Heart left ventricle (tissue), 16 donors: Measurements from ENCODE around the gene LRRC18. TPM values are rescaled to one million over a fixed set of nuclear protein-coding genes. Genes with fewer than 3 reads are reported as not detected.

Experiments
- ATAC-seq, 4 donors: fragments of 200-7000 bp; cut with Tn5 transposase; one replicate each; pipeline ENCODE4 v1.9.1; 2020 to 2022; ENCODE audit warnings: moderate library complexity in 4 of 4, mild to moderate bottlenecking in 3 of 4, moderate number of reproducible peaks in 1 of 4
- DNase-seq, 5 donors: peaks; one replicate each; pipeline ENCODE4 v3.0.0-alpha.2; 2020
- H3K27ac ChIP-seq, 12 donors: fragments of 200-600 bp; sonication (generic) in 4 of 12; one replicate each; pipeline versions ENCODE4 v1.5.0 to v1.8.0; 2016 to 2022; ENCODE audit warnings: mild to moderate bottlenecking in 2 of 12
- H3K27me3 ChIP-seq, 9 donors: fragments of 200-600 bp; sonication (generic) in 2 of 9; one replicate each; pipeline versions ENCODE4 v1.5.1 to v1.8.0; 2016 to 2022; ENCODE audit warnings: mild to moderate bottlenecking in 3 of 9
- H3K36me3 ChIP-seq, 9 donors: fragments of 200-600 bp; sonication (generic) in 2 of 9; one replicate each; pipeline versions ENCODE4 v1.5.0 to v1.8.0; 2018 to 2022; ENCODE audit warnings: mild to moderate bottlenecking in 2 of 9
- H3K4me1 ChIP-seq, 12 donors: fragments of 200-600 bp; sonication (generic) in 4 of 12; one replicate each; pipeline versions ENCODE4 v1.5.0 to v1.8.0; 2016 to 2022; ENCODE audit warnings: mild to moderate bottlenecking in 3 of 12
- H3K4me3 ChIP-seq, 12 donors: fragments of 200-600 bp; sonication (generic) in 4 of 12; one replicate each; pipeline versions ENCODE4 v1.5.0 to v1.8.0; 2017 to 2022; ENCODE audit warnings: mild to moderate bottlenecking in 9 of 12, moderate library complexity in 4 of 12
- H3K9me3 ChIP-seq, 12 donors: fragments of 200-600 bp; sonication (generic) in 4 of 12; one replicate each; pipeline versions ENCODE4 v1.5.0 to v1.8.0; 2016 to 2022; ENCODE audit warnings: mild to moderate bottlenecking in 1 of 12
- CTCF ChIP-seq, 12 donors: fragments of 200-600 bp; sonication (generic) in 4 of 12; IDR thresholded peaks; one replicate each; pipeline versions ENCODE4 v1.5.0 to v1.8.0; 2018 to 2022; ENCODE audit warnings: antibody characterized with exemption in 12 of 12, mild to moderate bottlenecking in 5 of 12
- POLR2A ChIP-seq, 2 donors: fragments of 450-650 bp; IDR thresholded peaks; one replicate each; pipeline ENCODE4 v1.6.1; 2017; ENCODE audit warnings: antibody characterized with exemption in 2 of 2, mild to moderate bottlenecking in 2 of 2, moderate library complexity in 2 of 2
- WGBS, 4 donors: extraction: QIAGEN DNeasy Blood & Tissue Kit in 2 of 4; methylation state at CpG; one replicate each; pipeline versions ENCODE4 v1.1.5 to v1.1.7; 2013 to 2018; 5-methylcytosine and 5-hydroxymethylcytosine counted together
- intact Hi-C, 10 donors: fragments of 100-400 bp; cut with DNase I; formaldehyde crosslinking; loops; one replicate each; pipeline versions ENCODE4 v1.11.1 to v1.14.2; 2022
- polyA plus RNA-seq, 2 donors: library from polyadenylated mRNA; stranded (reverse); fragments of 200-250 nt; gene quantifications; one replicate each; pipeline ENCODE4 v1.2.3, GENCODE V29; 2013
- total RNA-seq, 9 donors: library from RNA; depleted of rRNA in 2 of 9; stranded (reverse); fragments of >200 nt in 2 of 9; fragmentation: NEBNext Ultra II Directional in 3 of 9; extraction: Animal tissue kit (Norgen Biotek cat#: 25700) in 3 of 9; gene quantifications; one replicate each; pipeline versions ENCODE4 v1.1.0 to v1.2.4, GENCODE V29; 2016 to 2023
- donor health status: ischemic (EF 13 %, LVEDD 7.1; RV severe dilation, severe dysfunction).
- donor health status: healthy with polysubstance abuse.
- donor health status: DM: no; HTN: yes; CAD: no.
- donor health status: DM: no; HTN: no; CAD: no.
- donor health status: ischemic (EF 25% LVEDD 6.9; RV normal size, moderate dysfunction).
- donor health status: ischemic (EF 25% LVEDD 5.7; RV mildly dilated, moderate dysfunction).
- donor health status: healthy.
- donor health status: DM: yes; HTN: yes; CAD: no.
- donor health status: ischemic (EF 35%, LVEDD 5.7; RV mildly dilated, moderate dysfunction).
- donor health status: nonischemic (EF 11% LVEDD 7.7; RV severe dilation, severe dysfunction).
- donor health status: DM: yes; HTN: yes; CAD: no.
- donor health status: PGD.
- donor health status: ischemic (EF 29% LVEDD 5.4; RV normal size, mild dysfunction).
- donor health status: nonischemic (EF 23%, LVEDD 6.1; RV moderate dilation, normal function).

Gene LRRC18
- total and polyA plus RNA-seq, 11 donors = not detected

GRCh38 chr10:48926764-48927540 lies 12.7 kb downstream of the LRRC18 start:
- DNase-seq (peak in 1 of 5 donors; percentile 35), ATAC-seq (peak in 3 of 4 donors; percentile 16 to 80 (median 70))
- Histone ChIP-seq H3K9me3 (no peaks in the 10 kb centered on the region), H3K4me1 (peaks cover 0 to 8% (median 0%) of the 10 kb centered on the region in 12 donors), H3K27ac (peak overlapping the region in 4 of 12 donors; percentile 21 to 41 (median 40)), H3K36me3 (no peaks in the 10 kb centered on the region), H3K27me3 (no peaks in the 10 kb centered on the region), H3K4me3 (no peak overlapping the region)
- 70 to 77% (median 75%) methylated on average over 13 of the region's 13 CpGs for WGBS, 4 donors
- intact Hi-C loops = no loop called here
- no peak for TF ChIP-seq POLR2A (IDR thresholded peaks at IDR 0.05)
- no peak for TF ChIP-seq CTCF (IDR thresholded peaks at IDR 0.05)

- H3K27ac ChIP-seq = peak overlapping the region in 1 of 12 donors; percentile 41
- ATAC-seq (peak in 2 of 4 donors; percentile 47 to 67), DNase-seq (peak in 1 of 5 donors; percentile 23)
Observed at GRCh38 chr10:48926255-48926654, 13.4 kb downstream of the LRRC18 start.

GRCh38 chr10:48924988-48925387 lies 14.7 kb downstream of the LRRC18 start:
- Histone ChIP-seq H3K4me3 (no peak overlapping the region), H3K36me3 (no peaks in the 10 kb centered on the region), H3K9me3 (no peaks in the 10 kb centered on the region), H3K4me1 (peaks cover 0 to 8% (median 0%) of the 10 kb centered on the region in 12 donors), H3K27me3 (no peaks in the 10 kb centered on the region), H3K27ac (no peak overlapping the region)
- intact Hi-C loops = no loop called here
- DNase-seq = no peak
- no peak for TF ChIP-seq POLR2A (IDR thresholded peaks at IDR 0.05)
- no peak for TF ChIP-seq CTCF (IDR thresholded peaks at IDR 0.05)
- 81 to 94% (median 90%) methylated on average over 4 of the region's 4 CpGs for WGBS, 4 donors
- no peak for ATAC-seq

More at GRCh38 chr10:48926255-48926654, 13.4 kb downstream of the LRRC18 start:
- H3K9me3 ChIP-seq = no peaks in the 10 kb centered on the region
- H3K36me3 ChIP-seq = no peaks in the 10 kb centered on the region
- peaks cover 0 to 8% (median 0%) of the 10 kb centered on the region in 12 donors for H3K4me1 ChIP-seq
- TF ChIP-seq CTCF (IDR thresholded peaks at IDR 0.05) (no peak), POLR2A (IDR thresholded peaks at IDR 0.05) (no peak)
- 63 to 80% (median 68%) methylated on average over 1 of the region's 1 CpG for WGBS, 4 donors
- no peaks in the 10 kb centered on the region for H3K27me3 ChIP-seq
- intact Hi-C loops = no loop called here
- no peak overlapping the region for H3K4me3 ChIP-seq

DNA sequence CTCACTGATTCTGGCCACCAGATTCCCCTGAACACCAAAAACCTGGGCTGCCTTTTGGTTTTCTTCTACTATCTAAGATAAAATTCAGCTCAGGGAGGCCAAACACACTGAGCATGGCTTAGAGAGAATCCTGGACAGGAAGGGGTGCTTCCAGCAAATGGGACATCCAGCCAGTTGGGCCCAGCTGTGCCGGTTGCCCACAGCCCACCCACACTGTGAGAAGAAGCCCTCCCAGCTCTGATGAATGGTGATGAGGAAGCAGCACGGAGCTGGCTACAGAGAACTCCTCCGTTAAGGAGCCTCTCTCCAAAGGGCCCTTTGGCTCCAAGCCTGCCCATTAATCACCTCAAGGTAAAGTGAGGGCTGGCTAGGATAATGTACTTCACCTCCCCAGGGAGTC lies 15.9 kb downstream of the LRRC18 start:
- Histone ChIP-seq H3K4me1 (peaks cover 0 to 8% (median 0%) of the 10 kb centered on the region in 12 donors), H3K9me3 (peaks cover 0 to 3% (median 0%) of the 10 kb centered on the region in 12 donors), H3K4me3 (no peak overlapping the region), H3K27ac (no peak overlapping the region), H3K27me3 (no peaks in the 10 kb centered on the region), H3K36me3 (no peaks in the 10 kb centered on the region)
- intact Hi-C loops = no loop called here
- WGBS, 4 donors = 56 to 86% (median 68%) methylated on average over 2 to 3 of the region's 3 CpGs
- no peak for TF ChIP-seq CTCF (IDR thresholded peaks at IDR 0.05)
- DNase-seq (peak in 1 of 5 donors; percentile 51), ATAC-seq (peak in 1 of 4 donors; percentile 71)
